Measurements from ENCODE around the gene LMAN2. TPM values are rescaled to one million over a fixed set of nuclear protein-coding genes. Genes with fewer than 3 reads are reported as not detected.
A peak's percentile ranks its signal among the peaks of the same experiment; 100 is the strongest.

Gene LMAN2
- total RNA-seq, 1 experiment from 2014 or later, result 273 TPM

DNA sequence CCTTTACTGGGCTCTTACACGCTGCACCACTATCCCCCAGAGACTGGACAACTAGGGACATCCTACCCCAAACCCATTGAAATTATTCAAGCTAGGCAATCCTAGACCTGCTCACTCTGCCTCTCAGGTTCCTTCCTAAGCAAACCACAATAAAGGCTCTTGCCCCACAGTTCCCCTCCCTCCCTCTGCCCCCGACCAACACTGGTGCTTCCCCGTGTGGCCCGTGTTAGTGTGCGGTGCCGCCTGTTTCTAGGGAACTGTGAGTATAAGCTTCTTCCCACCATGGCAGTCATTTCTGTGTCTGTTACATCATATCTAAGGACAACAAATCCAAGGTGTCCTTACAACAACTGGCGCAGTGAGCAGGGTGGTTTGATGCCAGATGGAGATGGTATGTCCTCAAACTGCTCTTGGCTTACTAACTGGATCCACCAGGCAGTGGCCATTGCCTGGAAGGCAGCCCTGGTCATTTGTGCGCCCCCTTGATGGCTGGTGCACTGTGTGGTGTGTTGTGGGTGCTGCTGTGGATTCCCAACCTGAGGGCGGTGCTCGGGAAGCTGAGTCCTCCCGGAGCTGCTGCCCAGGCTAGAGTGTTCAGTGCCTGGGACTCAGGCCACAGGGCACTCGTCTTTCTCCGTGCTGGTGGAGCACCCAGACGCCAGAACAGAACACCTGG is 31.4 kb downstream of the LMAN2 start:
- in situ Hi-C loops (cut with HindIII; ENCODE audit: low pct_unique_long_range_greater_than_20kb, low sequenced_read_pairs), result no loop called here
- no peak for DNase-seq (ENCODE audit: low read depth, low spot score)

DNA sequence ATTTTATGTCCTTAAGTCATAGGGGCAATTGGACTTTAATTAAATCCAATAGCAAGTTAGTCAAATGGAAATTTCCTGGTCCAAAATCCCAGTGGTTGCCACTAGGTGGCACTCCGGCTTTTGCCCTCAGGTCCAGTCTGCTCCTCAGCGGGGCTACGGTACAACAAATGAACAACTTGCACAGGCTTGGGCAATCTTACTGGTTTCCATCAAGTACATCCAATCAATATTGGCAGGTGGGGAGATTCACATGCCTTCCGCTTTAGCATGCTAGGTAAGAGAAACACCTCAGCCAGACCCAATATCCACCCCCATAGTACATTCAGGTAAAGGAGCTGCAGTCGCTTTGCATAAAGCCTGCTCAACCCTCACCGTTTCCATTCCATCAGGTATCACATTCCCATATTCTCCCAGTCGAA is 33.5 kb downstream of the LMAN2 start:
- in situ Hi-C loops (cut with HindIII; ENCODE audit: low pct_unique_long_range_greater_than_20kb, low sequenced_read_pairs), result no loop called here
- DNase-seq (ENCODE audit: low read depth, low spot score), result peak; percentile 74

GRCh38 chr5:177316005-177316404 is 35.5 kb downstream of the LMAN2 start:
- no peak for DNase-seq (ENCODE audit: low read depth, low spot score)
- in situ Hi-C loops (cut with HindIII; ENCODE audit: low pct_unique_long_range_greater_than_20kb, low sequenced_read_pairs), result no loop called here

DNA sequence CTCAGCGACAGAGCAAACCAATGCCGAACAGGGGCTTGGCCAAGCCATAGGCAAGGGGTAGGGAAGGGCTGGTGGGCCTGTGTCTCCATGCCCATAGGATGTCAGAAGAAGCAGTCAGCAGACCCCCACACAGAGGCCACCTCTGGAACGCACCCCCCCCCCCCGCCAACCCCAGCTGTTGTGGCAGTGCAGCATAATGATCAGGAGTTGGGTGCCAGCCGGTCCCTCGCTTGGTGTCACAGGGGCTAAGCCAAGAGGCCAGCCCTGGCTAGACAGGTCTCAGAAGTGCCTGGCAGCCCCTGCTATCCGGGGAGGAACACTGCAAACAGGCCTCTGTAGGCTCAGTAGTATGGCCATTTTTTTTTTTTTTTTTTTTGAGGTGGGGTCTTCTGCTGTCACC is 36.1 kb downstream of the LMAN2 start:
- DNase-seq (ENCODE audit: low read depth, low spot score), result no peak
- in situ Hi-C loops (cut with HindIII; ENCODE audit: low pct_unique_long_range_greater_than_20kb, low sequenced_read_pairs), result no loop called here

- no peak for DNase-seq (ENCODE audit: low read depth, low spot score)
- in situ Hi-C loops (cut with HindIII; ENCODE audit: low pct_unique_long_range_greater_than_20kb, low sequenced_read_pairs), result no loop called here
Observed at GRCh38 chr5:177314376-177315342, 36.8 kb downstream of the LMAN2 start.

DNA sequence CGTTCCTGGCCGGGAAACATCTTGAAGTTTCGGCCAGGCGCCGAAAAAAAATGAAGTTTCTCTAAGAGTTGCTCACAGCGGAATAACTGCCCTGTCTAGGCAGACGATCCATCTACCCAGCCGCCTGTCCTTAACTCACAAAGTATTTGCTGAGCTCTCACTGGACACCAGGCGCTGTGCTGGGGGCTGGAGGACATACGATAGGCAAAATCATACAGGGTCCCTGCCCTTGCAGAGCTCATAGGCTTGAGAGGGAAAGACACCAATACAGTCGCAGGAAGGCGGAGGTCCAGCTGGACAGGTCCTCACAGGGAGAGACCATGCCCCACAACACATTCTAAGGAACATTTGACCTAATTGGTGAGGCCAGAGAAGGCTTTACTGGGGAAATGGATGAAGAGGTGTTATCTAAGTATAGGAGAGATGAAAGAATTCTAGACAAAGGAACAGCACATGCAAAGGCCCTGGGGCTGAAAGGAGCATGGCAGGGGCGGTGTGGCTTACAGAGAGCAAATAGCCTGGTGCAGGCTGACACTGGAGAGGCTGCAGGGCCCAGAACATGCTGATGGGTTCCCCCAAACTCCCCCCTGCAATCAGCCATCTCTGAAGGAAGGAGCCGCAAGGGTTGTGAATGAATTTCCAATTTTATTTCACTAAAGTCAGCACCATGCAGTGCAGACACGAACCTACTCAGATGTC is 37.8 kb downstream of the LMAN2 start:
- no peak for DNase-seq (ENCODE audit: low read depth, low spot score)
- in situ Hi-C loops (cut with HindIII; ENCODE audit: low pct_unique_long_range_greater_than_20kb, low sequenced_read_pairs), result no loop called here

- in situ Hi-C loops (cut with HindIII; ENCODE audit: low pct_unique_long_range_greater_than_20kb, low sequenced_read_pairs), result no loop called here
- DNase-seq (ENCODE audit: low read depth, low spot score), result no peak
Observed at GRCh38 chr5:177312649-177313181, 38.8 kb downstream of the LMAN2 start.

DNA sequence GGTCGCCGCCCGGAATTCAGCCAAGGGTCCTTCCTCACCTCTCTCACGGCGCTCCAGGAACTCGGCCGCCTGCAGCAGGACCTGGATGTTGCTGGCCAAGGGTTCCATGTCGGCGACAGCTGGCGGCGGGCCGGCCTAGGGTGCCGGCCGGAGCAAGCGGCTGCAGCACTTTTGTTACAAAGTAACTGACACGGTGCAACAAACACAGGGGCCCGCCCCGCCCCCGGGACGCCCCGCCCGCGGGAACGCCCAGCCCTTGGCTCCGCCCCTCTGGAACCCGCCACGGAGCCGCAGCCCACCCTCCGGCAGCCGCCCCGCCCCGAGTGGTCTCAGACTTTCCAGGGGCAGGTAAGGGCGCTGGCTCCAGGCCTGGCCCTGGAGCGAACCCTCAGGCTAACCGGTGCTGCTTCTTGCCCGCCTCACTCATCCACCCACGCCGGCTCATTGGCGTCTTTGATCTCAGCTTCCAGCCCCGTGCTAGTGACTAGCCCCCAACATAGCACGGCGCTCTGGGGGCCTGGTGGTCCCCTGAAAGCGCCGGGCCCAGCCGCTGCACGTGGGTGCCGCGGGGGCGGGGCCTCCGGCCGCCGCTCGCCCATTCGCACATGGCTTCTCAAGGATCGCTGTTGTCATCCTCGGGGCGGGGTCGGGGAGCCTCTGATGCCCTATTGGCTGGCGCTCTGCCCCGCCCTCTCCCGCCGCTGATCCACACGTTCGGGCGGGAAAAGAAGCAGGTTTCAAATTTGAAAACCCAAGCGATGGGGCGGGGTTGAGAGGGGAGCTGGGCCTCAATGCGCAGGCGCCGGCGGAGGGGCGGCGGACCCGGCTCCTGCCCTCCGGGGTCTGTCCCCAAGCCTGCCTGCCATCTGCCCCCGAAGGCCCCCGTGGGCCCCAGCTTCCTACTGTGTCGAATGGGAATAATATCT is 39.5 kb downstream of the LMAN2 start, which contains the start of gene MXD3:
TSS of gene MXD3 (minus strand) at position 176 of the 926 bp plus-strand sequence. CDS start at position 108, 68 bp downstream.
- in situ Hi-C loops (cut with HindIII; ENCODE audit: low pct_unique_long_range_greater_than_20kb, low sequenced_read_pairs), result no loop called here
- DNase-seq (ENCODE audit: low read depth, low spot score), result peak; percentile 95

- in situ Hi-C loops (cut with HindIII; ENCODE audit: low pct_unique_long_range_greater_than_20kb, low sequenced_read_pairs), result no loop called here
- no peak for DNase-seq (ENCODE audit: low read depth, low spot score)
Observed at GRCh38 chr5:177311392-177311722, 40.1 kb downstream of the LMAN2 start.

DNA sequence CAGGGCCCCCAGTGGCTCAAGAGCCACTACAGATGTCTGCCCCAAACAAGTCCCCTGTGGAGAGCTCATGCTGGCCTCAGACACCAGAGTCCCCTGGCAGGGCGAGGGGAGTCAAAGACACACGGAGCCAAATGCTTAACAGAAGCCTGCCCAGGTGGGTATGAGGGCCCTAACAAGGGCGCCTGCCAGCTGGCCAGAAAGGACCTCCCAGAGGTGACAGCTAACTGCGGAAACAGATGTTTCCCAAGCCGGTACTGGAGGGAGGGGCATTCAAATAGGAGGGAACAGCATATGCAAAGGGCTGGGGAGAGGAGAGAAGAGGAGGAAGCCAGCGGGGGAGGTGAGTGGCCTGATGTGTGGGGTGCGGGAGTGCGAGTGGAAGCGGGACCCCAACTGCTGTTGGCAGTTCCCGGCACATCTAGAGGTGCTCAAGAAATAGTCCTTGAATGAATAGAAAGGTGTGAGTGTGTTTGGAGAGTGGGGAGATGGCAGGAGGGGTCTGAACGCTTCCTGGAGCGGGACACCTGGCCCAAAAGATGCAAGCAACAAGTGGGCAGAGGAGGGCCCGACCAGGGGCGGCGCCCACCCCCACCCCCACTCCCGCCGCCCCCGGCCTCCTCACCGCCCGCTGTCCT is 40.6 kb downstream of the LMAN2 start:
- in situ Hi-C loops (cut with HindIII; ENCODE audit: low pct_unique_long_range_greater_than_20kb, low sequenced_read_pairs), result no loop called here
- no peak for DNase-seq (ENCODE audit: low read depth, low spot score)

- DNase-seq (ENCODE audit: low read depth, low spot score), result no peak
- in situ Hi-C loops (cut with HindIII; ENCODE audit: low pct_unique_long_range_greater_than_20kb, low sequenced_read_pairs), result no loop called here
Observed at GRCh38 chr5:177310332-177310731, 41.1 kb downstream of the LMAN2 start.

GRCh38 chr5:177309351-177310191 is 41.9 kb downstream of the LMAN2 start:
- DNase-seq (ENCODE audit: low read depth, low spot score), result peak; percentile 73
- in situ Hi-C loops (cut with HindIII; ENCODE audit: low pct_unique_long_range_greater_than_20kb, low sequenced_read_pairs), result no loop called here

- in situ Hi-C loops (cut with HindIII; ENCODE audit: low pct_unique_long_range_greater_than_20kb, low sequenced_read_pairs), result no loop called here
- DNase-seq (ENCODE audit: low read depth, low spot score), result no peak
Observed at GRCh38 chr5:177308740-177309139, 42.7 kb downstream of the LMAN2 start.

- no peak for DNase-seq (ENCODE audit: low read depth, low spot score)
- in situ Hi-C loops (cut with HindIII; ENCODE audit: low pct_unique_long_range_greater_than_20kb, low sequenced_read_pairs), result no loop called here
Observed at GRCh38 chr5:177307544-177308363, 43.7 kb downstream of the LMAN2 start.
